ENCODE results near the gene BCR. TPM values are rescaled to one million over a fixed set of nuclear protein-coding genes. Genes with fewer than 3 reads are reported as not detected.

BCR gene
- total RNA-seq, 4 donors from 2014 or later: 70.5 to 102 (median 84.1) TPM

GRCh38 chr22:23293720-23294119, 113.4 kb downstream of the BCR start:
- intact Hi-C loops (cut with DNase I; ENCODE audit: low total_unique reads): no loop called here
- DNase-seq (ENCODE audit: low spot score in 2 of 2): no peak
- H3K4me3 ChIP-seq (ENCODE audit: low read depth, poor library complexity, severe bottlenecking): no peak overlapping the region
- no peak for TF ChIP-seq POLR2A (IDR thresholded peaks at IDR 0.05)
- TF ChIP-seq CTCF (IDR thresholded peaks at IDR 0.05): no peak
- 89% methylated on average over 14 of the region's 14 CpGs for WGBS, 2 donors

DNA sequence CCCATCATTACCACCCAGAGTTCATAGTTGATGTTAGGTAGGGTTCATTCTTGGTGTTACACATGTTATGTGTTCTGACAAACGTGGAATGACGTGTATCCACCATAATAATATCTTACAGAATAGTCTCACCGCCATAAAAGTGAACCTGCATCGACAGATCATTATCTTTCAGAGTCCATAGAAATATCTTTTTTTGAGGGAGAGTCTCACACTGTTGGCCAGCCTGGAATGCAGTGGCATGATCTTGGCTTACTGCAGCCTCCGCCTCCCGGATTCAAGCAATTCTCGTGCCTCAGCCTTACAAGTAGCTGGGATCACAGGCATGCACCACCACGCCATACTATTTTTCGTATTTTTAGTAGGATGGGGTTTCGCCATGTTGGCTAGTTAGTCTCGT, 113.9 kb downstream of the BCR start:
- DNase-seq (ENCODE audit: low spot score in 2 of 2): no peak
- WGBS, 2 donors: 96 to 97% methylated on average over 11 of the region's 11 CpGs
- H3K4me3 ChIP-seq (ENCODE audit: low read depth, poor library complexity, severe bottlenecking): no peak overlapping the region
- intact Hi-C loops (cut with DNase I; ENCODE audit: low total_unique reads): no loop called here
- no peak for TF ChIP-seq POLR2A (IDR thresholded peaks at IDR 0.05)
- TF ChIP-seq CTCF (IDR thresholded peaks at IDR 0.05): no peak

GRCh38 chr22:23300476-23300875, 120.2 kb downstream of the BCR start:
- 82 to 84% methylated on average over 5 to 6 of the region's 6 CpGs for WGBS, 2 donors
- H3K4me3 ChIP-seq (ENCODE audit: low read depth, poor library complexity, severe bottlenecking): no peak overlapping the region
- intact Hi-C loops (cut with DNase I; ENCODE audit: low total_unique reads): no loop called here
- DNase-seq (ENCODE audit: low spot score in 2 of 2): no peak
- no peak for TF ChIP-seq POLR2A (IDR thresholded peaks at IDR 0.05)
- no peak for TF ChIP-seq CTCF (IDR thresholded peaks at IDR 0.05)

GRCh38 chr22:23301591-23301990, 121.3 kb downstream of the BCR start:
- no peak overlapping the region for H3K4me3 ChIP-seq (ENCODE audit: low read depth, poor library complexity, severe bottlenecking)
- WGBS, 2 donors: 96 to 97% methylated on average over 7 of the region's 7 CpGs
- no peak for DNase-seq (ENCODE audit: low spot score in 2 of 2)
- TF ChIP-seq POLR2A (IDR thresholded peaks at IDR 0.05): no peak
- no peak for TF ChIP-seq CTCF (IDR thresholded peaks at IDR 0.05)
- intact Hi-C loops (cut with DNase I; ENCODE audit: low total_unique reads): no loop called here

DNA sequence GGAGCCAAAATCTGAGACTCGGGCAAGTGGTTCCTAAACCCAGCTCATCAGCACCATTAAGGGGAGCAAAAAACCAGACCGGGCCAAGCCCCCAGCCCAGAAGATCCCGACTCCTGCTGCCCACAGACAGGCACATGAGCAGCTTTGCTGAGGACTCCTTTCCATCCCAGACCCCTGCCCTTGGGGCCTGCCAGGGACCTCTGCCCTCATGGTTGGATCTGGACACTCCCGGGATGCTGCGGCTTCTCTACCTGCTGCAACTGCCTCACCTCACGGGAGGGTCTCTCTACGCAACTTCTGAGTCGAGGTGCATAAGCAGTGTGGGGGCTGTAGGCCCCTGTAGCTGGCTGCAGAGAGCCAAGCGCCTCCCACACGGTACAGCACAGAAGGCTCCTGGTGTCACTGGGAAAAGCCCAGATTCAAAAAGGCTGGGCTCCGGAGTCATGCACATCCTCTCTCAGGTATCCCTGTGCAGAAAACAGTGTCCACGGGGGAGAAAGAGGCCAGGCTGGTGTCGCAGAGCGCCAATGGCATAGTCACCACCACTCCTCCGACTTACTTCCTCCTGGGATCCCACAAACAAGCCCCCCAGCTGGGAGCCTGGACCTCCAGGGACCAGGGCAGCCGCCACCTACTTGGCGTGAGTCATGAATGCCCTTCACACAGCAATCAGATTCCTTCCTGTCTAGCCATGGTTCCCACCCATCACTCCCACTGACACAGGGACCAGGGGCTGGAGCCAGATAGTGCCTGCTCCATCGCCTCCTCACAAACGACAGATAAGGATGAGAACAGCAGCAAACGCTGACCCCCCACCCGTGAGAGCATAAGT, 122.1 kb downstream of the BCR start:
- intact Hi-C loops (cut with DNase I; ENCODE audit: low total_unique reads): no loop called here
- no peak for DNase-seq (ENCODE audit: low spot score in 2 of 2)
- WGBS, 2 donors: 84 to 91% methylated on average over 20 to 21 of the region's 21 CpGs
- no peak for TF ChIP-seq CTCF (IDR thresholded peaks at IDR 0.05)
- no peak for TF ChIP-seq POLR2A (IDR thresholded peaks at IDR 0.05)
- H3K4me3 ChIP-seq (ENCODE audit: low read depth, poor library complexity, severe bottlenecking): no peak overlapping the region
